GM23338 (cell line): ENCODE data around the gene OR1M1. TPM values are rescaled to one million over a fixed set of nuclear protein-coding genes. Genes with fewer than 3 reads are reported as not detected.

Experiments used
- ATAC-seq: fragments of 200-7000 bp; cut with Tn5 transposase; 3 replicates; pipeline ENCODE4 v1.9.1; 2020
- DNase-seq: peaks from one replicate; pipeline ENCODE4 v3.0.0-alpha.2; 2015; ENCODE audit warnings: low spot score
- H2AFZ ChIP-seq: fragments of 200-600 bp; sonication (generic); 2 replicates; pipeline ENCODE4 v1.8.0; 2016; ENCODE audit warnings: antibody characterized with exemption, mild to moderate bottlenecking, moderate library complexity
- H3F3A ChIP-seq: fragments of 200-600 bp; sonication (generic); replicated peaks from 2 replicates; pipeline ENCODE4 v1.8.0; 2017; ENCODE audit warnings: antibody characterized with exemption, mixed run types, low read depth
- H3K27ac ChIP-seq: fragments of 200-600 bp; sonication (generic); 2 replicates; pipeline ENCODE4 v1.6.1; 2016; ENCODE audit warnings: low read depth
- H3K27me3 ChIP-seq: fragments of 200-600 bp; sonication (generic); 2 replicates; pipeline ENCODE4 v1.8.0; 2016; ENCODE audit warnings: mild to moderate bottlenecking, mixed run types, moderate library complexity; ENCODE audit not compliant: insufficient read depth
- H3K36me3 ChIP-seq: fragments of 200-600 bp; sonication (generic); 2 replicates; pipeline ENCODE4 v1.8.0; 2016; ENCODE audit warnings: mild to moderate bottlenecking; ENCODE audit not compliant: insufficient read depth
- H3K4me1 ChIP-seq: fragments of 200-600 bp; sonication (generic); 2 replicates; pipeline ENCODE4 v1.8.0; 2016; ENCODE audit warnings: mild to moderate bottlenecking, moderate library complexity; ENCODE audit not compliant: insufficient read depth
- H3K4me2 ChIP-seq: fragments of 200-600 bp; sonication (generic); 2 replicates; pipeline ENCODE4 v1.7.1; 2017; ENCODE audit warnings: mixed run types
- H3K4me3 ChIP-seq: fragments of 200-600 bp; sonication (generic); 2 replicates; pipeline ENCODE4 v1.6.1; 2016; ENCODE audit warnings: mixed run types
- H3K79me2 ChIP-seq: fragments of 200-600 bp; sonication (generic); replicated peaks from 2 replicates; pipeline ENCODE4 v1.8.0; 2017; ENCODE audit warnings: mild to moderate bottlenecking; ENCODE audit not compliant: insufficient read depth
- H3K9me2 ChIP-seq: fragments of 200-600 bp; sonication (generic); 2 replicates; pipeline ENCODE4 v1.8.0; 2017; ENCODE audit not compliant: insufficient read depth
- H4K20me1 ChIP-seq: fragments of 200-600 bp; sonication (generic); replicated peaks from 2 replicates; pipeline ENCODE4 v1.8.0; 2017; ENCODE audit warnings: mild to moderate bottlenecking; ENCODE audit not compliant: insufficient read depth
- H3K27ac Mint-ChIP-seq: 2 replicates; pipeline ENCODE4 v1.8.0; 2020; ENCODE audit warnings: inconsistent platforms, mild to moderate bottlenecking, moderate library complexity, mixed read lengths
- H3K27me3 Mint-ChIP-seq: 3 replicates; pipeline ENCODE4 v1.8.0; 2022; ENCODE audit warnings: low read depth, mild to moderate bottlenecking, moderate library complexity, mixed read lengths, inconsistent platforms; ENCODE audit not compliant: insufficient read depth, poor library complexity
- H3K36me3 Mint-ChIP-seq: 3 replicates; pipeline ENCODE4 v1.8.0; 2021; ENCODE audit warnings: low read depth, mild to moderate bottlenecking, inconsistent platforms, moderate library complexity, mixed read lengths
- H3K4me1 Mint-ChIP-seq: 3 replicates; pipeline ENCODE4 v1.8.0; 2020; ENCODE audit warnings: mild to moderate bottlenecking, inconsistent platforms, mixed read lengths
- H3K4me3 Mint-ChIP-seq: 3 replicates; pipeline ENCODE4 v1.8.0; 2021; ENCODE audit warnings: moderate library complexity, mild to moderate bottlenecking, inconsistent platforms, mixed read lengths
- H3K9me3 Mint-ChIP-seq: 3 replicates; pipeline ENCODE4 v1.8.0; 2020; ENCODE audit warnings: moderate library complexity, mild to moderate bottlenecking, inconsistent platforms, mixed read lengths
- CREB1 ChIP-seq: fragments of 250-450 bp; sonication (Bioruptor Pico); IDR thresholded peaks from 2 replicates; pipeline ENCODE4 v1.5.0; 2020; ENCODE audit warnings: low read depth, mild to moderate bottlenecking, moderate library complexity
- NANOG ChIP-seq: IDR thresholded peaks from 2 replicates; pipeline ENCODE4 v1.6.1; 2016; ENCODE audit warnings: antibody characterized with exemption, borderline replicate concordance
- POLR2AphosphoS5 ChIP-seq: IDR thresholded peaks from 2 replicates; pipeline ENCODE4 v1.6.1; 2016; ENCODE audit warnings: antibody characterized with exemption, low read depth
- REST ChIP-seq: IDR thresholded peaks from one replicate; pipeline ENCODE4 v1.6.1; 2018; ENCODE audit warnings: antibody characterized with exemption; ENCODE audit not compliant: unreplicated experiment
- STAT1 ChIP-seq: IDR thresholded peaks from one replicate; pipeline ENCODE4 v1.6.1; 2016; ENCODE audit warnings: antibody characterized with exemption; ENCODE audit not compliant: unreplicated experiment
- ZNF114 ChIP-seq: fragments of 250-450 bp; sonication (Bioruptor Pico); IDR thresholded peaks from 2 replicates; pipeline ENCODE4 v1.5.0; 2020; ENCODE audit warnings: mild to moderate bottlenecking, moderate library complexity
- ZNF331 ChIP-seq: fragments of 250-450 bp; sonication (Bioruptor Pico); IDR thresholded peaks from 2 replicates; pipeline ENCODE4 v1.5.0; 2020; ENCODE audit warnings: low read depth, mild to moderate bottlenecking, moderate library complexity
- ZNF462 ChIP-seq: fragments of 250-450 bp; sonication (Bioruptor Pico); IDR thresholded peaks from 2 replicates; pipeline ENCODE4 v1.5.0; 2020; ENCODE audit warnings: mild to moderate bottlenecking, moderate library complexity
- polyA plus RNA-seq: library from polyadenylated mRNA; unstranded; fragments of >200 nt; fragmentation: Nextera tagmentation; extraction: Ambion mirVana; gene quantifications from 2 replicates; pipeline ENCODE4 v1.2.1, GENCODE V29; 2016
- total RNA-seq: library from RNA; depleted of rRNA; stranded (reverse); fragments of >200 nt; shearing (Covaris generic); gene quantifications from 2 replicates; pipeline ENCODE4 v1.2.3, GENCODE V29; 2014
- TF ChIP-seq, protein P1 (sequence below), 2 experiments: fragments of 200-600 bp in 1 of 2; sonication (generic) in 1 of 2; conservative IDR thresholded peaks; 2 replicates each; pipeline versions ENCODE4 v1.5.1 to v1.6.1; 2016 to 2017; ENCODE audit warnings: antibody characterized with exemption in 2 of 2, low read depth in 2 of 2, mild to moderate bottlenecking in 2 of 2, moderate library complexity in 1 of 2

Gene OR1M1
- total and polyA plus RNA-seq, 2 experiments from 2014 or later: not detected

- TF ChIP-seq ZNF331 (CRISPR knock-in tag) (no peak), STAT1 (no peak), REST (no peak)
These were observed 40.2 kb upstream of the OR1M1 start (continued) for GRCh38 chr19:9046694-9047093.

DNA sequence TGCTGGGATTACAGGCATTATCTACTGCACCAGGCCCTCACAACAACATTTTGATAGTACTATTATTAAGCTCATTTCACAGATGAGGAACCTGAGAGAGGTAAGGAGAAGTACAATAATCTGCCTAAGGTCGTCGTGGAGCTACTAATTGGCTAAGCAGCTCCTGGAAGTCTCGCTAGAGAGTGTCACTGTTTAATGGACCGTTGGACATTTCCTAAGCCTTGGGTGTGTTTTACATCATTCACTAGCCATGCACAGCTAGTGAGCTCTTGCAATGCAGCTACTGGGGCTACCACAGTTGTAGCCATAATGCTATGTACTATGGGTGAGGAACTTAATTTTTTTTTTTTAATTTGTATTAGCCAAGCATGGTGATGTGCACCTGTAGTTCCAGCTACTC is 34.0 kb upstream of the OR1M1 start:
- Histone ChIP-seq H3F3A (no peaks in the 10 kb centered on the region; the same call in 1 of the 2 replicates), H3K27ac (no peak overlapping the region), H3K4me1 (peaks cover 11% of the 10 kb centered on the region), H2AFZ (no peak overlapping the region), H4K20me1 (no peaks in the 10 kb centered on the region), H3K9me2 (0 out of 2 replicates have a peak, but pooled peaks cover 5% of the 10 kb centered on the region), H3K4me3 (no peak overlapping the region), H3K36me3 (no peaks in the 10 kb centered on the region), H3K27me3 (no peaks in the 10 kb centered on the region), H3K79me2 (no peaks in the 10 kb centered on the region), H3K4me2 (no peak overlapping the region)
- ATAC-seq (no peak), DNase-seq (no peak)
- H3K27ac Mint-ChIP-seq: no peak overlapping the region
- H3K9me3 Mint-ChIP-seq: peaks cover 90% of the 10 kb centered on the region
- H3K27me3 Mint-ChIP-seq: peaks cover 2% of the 10 kb centered on the region
- H3K4me1 Mint-ChIP-seq: no peaks in the 10 kb centered on the region
- no peak overlapping the region for H3K4me3 Mint-ChIP-seq
- H3K36me3 Mint-ChIP-seq: peaks cover 20% of the 10 kb centered on the region
- TF ChIP-seq STAT1: no peak
- TF ChIP-seq ZNF114 (CRISPR knock-in tag): no peak
- no peak for TF ChIP-seq POLR2AphosphoS5
- TF ChIP-seq REST: no peak
- no peak for TF ChIP-seq NANOG
- no peak for TF ChIP-seq ZNF462 (CRISPR knock-in tag)
- TF ChIP-seq CREB1 (CRISPR knock-in tag): no peak
- TF ChIP-seq, protein P1, sequence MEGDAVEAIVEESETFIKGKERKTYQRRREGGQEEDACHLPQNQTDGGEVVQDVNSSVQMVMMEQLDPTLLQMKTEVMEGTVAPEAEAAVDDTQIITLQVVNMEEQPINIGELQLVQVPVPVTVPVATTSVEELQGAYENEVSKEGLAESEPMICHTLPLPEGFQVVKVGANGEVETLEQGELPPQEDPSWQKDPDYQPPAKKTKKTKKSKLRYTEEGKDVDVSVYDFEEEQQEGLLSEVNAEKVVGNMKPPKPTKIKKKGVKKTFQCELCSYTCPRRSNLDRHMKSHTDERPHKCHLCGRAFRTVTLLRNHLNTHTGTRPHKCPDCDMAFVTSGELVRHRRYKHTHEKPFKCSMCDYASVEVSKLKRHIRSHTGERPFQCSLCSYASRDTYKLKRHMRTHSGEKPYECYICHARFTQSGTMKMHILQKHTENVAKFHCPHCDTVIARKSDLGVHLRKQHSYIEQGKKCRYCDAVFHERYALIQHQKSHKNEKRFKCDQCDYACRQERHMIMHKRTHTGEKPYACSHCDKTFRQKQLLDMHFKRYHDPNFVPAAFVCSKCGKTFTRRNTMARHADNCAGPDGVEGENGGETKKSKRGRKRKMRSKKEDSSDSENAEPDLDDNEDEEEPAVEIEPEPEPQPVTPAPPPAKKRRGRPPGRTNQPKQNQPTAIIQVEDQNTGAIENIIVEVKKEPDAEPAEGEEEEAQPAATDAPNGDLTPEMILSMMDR (conservative IDR thresholded peaks at IDR 0.05; ENCODE audit: low read depth in 2 of 2): no peak
